ENCODE results near the gene ETNK2.
"Not testable (repeated sequence)": the region's sequence is repeated elsewhere in the genome, so short reads cannot be mapped to it uniquely, and the experiment has no call there.

The ETNK2 gene

GRCh38 chr1:204102739-204103430, 49.0 kb downstream of the ETNK2 start:
- no peak for DNase-seq (ENCODE audit: low spot score)
- TF ChIP-seq CTCF (IDR thresholded peaks at IDR 0.05; ENCODE audit: extremely low read depth, missing control alignments), result no peak

GRCh38 chr1:204102029-204102611, 49.7 kb downstream of the ETNK2 start:
- DNase-seq (ENCODE audit: low spot score), result no peak
- TF ChIP-seq CTCF (IDR thresholded peaks at IDR 0.05; ENCODE audit: extremely low read depth, missing control alignments), result no peak

GRCh38 chr1:204099754-204100153, 52.1 kb downstream of the ETNK2 start:
- DNase-seq (ENCODE audit: low spot score), result not testable (repeated sequence)

- no peak for TF ChIP-seq CTCF (IDR thresholded peaks at IDR 0.05; ENCODE audit: extremely low read depth, missing control alignments)
- no peak for DNase-seq (ENCODE audit: low spot score)
These were observed 53.2 kb downstream of the ETNK2 start for GRCh38 chr1:204098683-204099082.

- DNase-seq (ENCODE audit: low spot score), result no peak
- TF ChIP-seq CTCF (IDR thresholded peaks at IDR 0.05; ENCODE audit: extremely low read depth, missing control alignments), result no peak
These were observed 54.9 kb downstream of the ETNK2 start for GRCh38 chr1:204096931-204097330.

GRCh38 chr1:204094856-204095634, 56.8 kb downstream of the ETNK2 start:
- no peak for TF ChIP-seq CTCF (IDR thresholded peaks at IDR 0.05; ENCODE audit: extremely low read depth, missing control alignments)
- no peak for DNase-seq (ENCODE audit: low spot score)

GRCh38 chr1:204094313-204094729, 57.5 kb downstream of the ETNK2 start:
- TF ChIP-seq CTCF (IDR thresholded peaks at IDR 0.05; ENCODE audit: extremely low read depth, missing control alignments), result no peak
- DNase-seq (ENCODE audit: low spot score), result no peak
